Peyer's patch (tissue), 4 donors: ENCODE results near the gene SYNCRIP.
"Not testable (repeated sequence)": the region's sequence is repeated elsewhere in the genome, so short reads cannot be mapped to it uniquely, and the experiment has no call there.

Experiments used
- POLR2A ChIP-seq, 2 donors: fragments of 450-650 bp; IDR thresholded peaks; one replicate each; pipeline ENCODE4 v1.5.1; 2017; ENCODE audit warnings: antibody characterized with exemption in 2 of 2, mild to moderate bottlenecking in 2 of 2, moderate library complexity in 2 of 2
- TF ChIP-seq, protein P1 (sequence below), 6 experiments: fragments of 450-650 bp in 4 of 6; fragments of 200-600 bp in 2 of 6; sonication (generic) in 1 of 6; IDR thresholded peaks; one replicate each; pipeline ENCODE4 v1.5.1; 2017 to 2019; ENCODE audit warnings: antibody characterized with exemption in 6 of 6, mild to moderate bottlenecking in 3 of 6, moderate library complexity in 1 of 6

DNA sequence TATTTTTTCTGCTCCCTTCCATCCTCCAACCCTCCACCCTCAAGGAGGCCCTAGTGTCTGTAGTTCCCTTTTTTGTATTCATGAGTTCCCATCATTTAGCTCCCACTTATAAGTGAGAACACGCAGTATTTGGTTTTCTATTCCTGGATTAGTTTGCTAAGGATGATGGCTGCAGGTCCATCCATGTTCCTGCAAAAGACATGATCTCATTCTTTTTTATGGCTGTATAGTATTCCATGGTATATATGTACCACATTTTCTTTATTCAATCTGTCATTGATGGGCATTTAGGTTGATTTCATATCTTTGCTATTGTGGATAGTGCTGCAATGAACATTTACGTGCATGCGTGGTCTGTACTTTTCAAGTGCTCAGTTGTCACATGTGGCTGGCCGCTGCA is 39.2 kb upstream of the SYNCRIP start:
- TF ChIP-seq, protein P1, sequence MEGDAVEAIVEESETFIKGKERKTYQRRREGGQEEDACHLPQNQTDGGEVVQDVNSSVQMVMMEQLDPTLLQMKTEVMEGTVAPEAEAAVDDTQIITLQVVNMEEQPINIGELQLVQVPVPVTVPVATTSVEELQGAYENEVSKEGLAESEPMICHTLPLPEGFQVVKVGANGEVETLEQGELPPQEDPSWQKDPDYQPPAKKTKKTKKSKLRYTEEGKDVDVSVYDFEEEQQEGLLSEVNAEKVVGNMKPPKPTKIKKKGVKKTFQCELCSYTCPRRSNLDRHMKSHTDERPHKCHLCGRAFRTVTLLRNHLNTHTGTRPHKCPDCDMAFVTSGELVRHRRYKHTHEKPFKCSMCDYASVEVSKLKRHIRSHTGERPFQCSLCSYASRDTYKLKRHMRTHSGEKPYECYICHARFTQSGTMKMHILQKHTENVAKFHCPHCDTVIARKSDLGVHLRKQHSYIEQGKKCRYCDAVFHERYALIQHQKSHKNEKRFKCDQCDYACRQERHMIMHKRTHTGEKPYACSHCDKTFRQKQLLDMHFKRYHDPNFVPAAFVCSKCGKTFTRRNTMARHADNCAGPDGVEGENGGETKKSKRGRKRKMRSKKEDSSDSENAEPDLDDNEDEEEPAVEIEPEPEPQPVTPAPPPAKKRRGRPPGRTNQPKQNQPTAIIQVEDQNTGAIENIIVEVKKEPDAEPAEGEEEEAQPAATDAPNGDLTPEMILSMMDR (IDR thresholded peaks at IDR 0.05), result not testable (repeated sequence)
- TF ChIP-seq POLR2A (IDR thresholded peaks at IDR 0.05), result not testable (repeated sequence)
